Astrocyte (in vitro differentiated cells and primary cell): ENCODE results near the gene ARL15. TPM values are rescaled to one million over a fixed set of nuclear protein-coding genes. Genes with fewer than 3 reads are reported as not detected.

Source experiments
- DNase-seq: peaks from one replicate; pipeline ENCODE4 v3.0.0-alpha.2; 2010; ENCODE audit warnings: low read depth
- FAIRE-seq: peaks from 2 replicates; lab custom pipeline; 2011; peaks lifted over from hg19 to GRCh38; lab: Jason Lieb, UNC
- H2AFZ ChIP-seq: 2 replicates; pipeline ENCODE4 v1.6.0; 2012; ENCODE audit warnings: low read depth, low read length, inconsistent platforms
- H3K27ac ChIP-seq: 2 replicates; pipeline ENCODE4 v1.5.1; 2011; ENCODE audit warnings: low read depth, low read length, inconsistent platforms
- H3K27me3 ChIP-seq: 2 replicates; pipeline ENCODE4 v1.6.0; 2011; ENCODE audit warnings: low read length, inconsistent platforms; ENCODE audit not compliant: insufficient read depth
- H3K36me3 ChIP-seq: 2 replicates; pipeline ENCODE4 v1.5.1; 2011; ENCODE audit warnings: low read length, inconsistent platforms; ENCODE audit not compliant: insufficient read depth
- H3K4me1 ChIP-seq: 2 replicates; pipeline ENCODE4 v1.5.1; 2011; ENCODE audit warnings: low read length, inconsistent platforms; ENCODE audit not compliant: insufficient read depth
- H3K4me2 ChIP-seq: 2 replicates; pipeline ENCODE4 v1.6.0; 2012; ENCODE audit warnings: low read length, inconsistent platforms
- H3K4me3 ChIP-seq: 2 replicates; pipeline ENCODE4 v1.5.1; 2011; ENCODE audit warnings: low read depth, mild to moderate bottlenecking, low read length, inconsistent platforms; ENCODE audit not compliant: insufficient read depth
- H3K79me2 ChIP-seq: 2 replicates; pipeline ENCODE4 v1.6.0; 2012; ENCODE audit warnings: mild to moderate bottlenecking, low read length, inconsistent platforms; ENCODE audit not compliant: insufficient read depth
- H3K9ac ChIP-seq: 2 replicates; pipeline ENCODE4 v1.6.0; 2012; ENCODE audit warnings: mild to moderate bottlenecking, low read length, inconsistent platforms
- H3K9me3 ChIP-seq: 2 replicates; pipeline ENCODE4 v1.5.1; 2012; ENCODE audit warnings: low read depth, mild to moderate bottlenecking, low read length, inconsistent platforms; ENCODE audit not compliant: insufficient read depth
- H4K20me1 ChIP-seq: 2 replicates; pipeline ENCODE4 v1.6.0; 2012; ENCODE audit warnings: low read length, inconsistent platforms; ENCODE audit not compliant: insufficient read depth
- H3K27ac Mint-ChIP-seq: one replicate; pipeline ENCODE4 v1.8.0; 2021; ENCODE audit warnings: mild to moderate bottlenecking, mixed read lengths; ENCODE audit not compliant: unreplicated experiment
- H3K27me3 Mint-ChIP-seq: one replicate; pipeline ENCODE4 v1.8.0; 2021; ENCODE audit warnings: low read depth, mixed read lengths; ENCODE audit not compliant: unreplicated experiment
- H3K36me3 Mint-ChIP-seq: one replicate; pipeline ENCODE4 v1.8.0; 2021; ENCODE audit warnings: low read depth, mixed read lengths; ENCODE audit not compliant: unreplicated experiment
- H3K4me1 Mint-ChIP-seq: one replicate; pipeline ENCODE4 v1.8.0; 2021; ENCODE audit warnings: low read depth, mixed read lengths; ENCODE audit not compliant: unreplicated experiment
- H3K4me3 Mint-ChIP-seq: one replicate; pipeline ENCODE4 v1.8.0; 2021; ENCODE audit warnings: mild to moderate bottlenecking, moderate library complexity, mixed read lengths; ENCODE audit not compliant: unreplicated experiment
- H3K9me3 Mint-ChIP-seq: one replicate; pipeline ENCODE4 v1.8.0; 2021; ENCODE audit warnings: mild to moderate bottlenecking, mixed read lengths; ENCODE audit not compliant: unreplicated experiment
- EZH2 ChIP-seq: IDR thresholded peaks from 2 replicates; pipeline ENCODE4 v1.6.1; 2012; ENCODE audit warnings: mild to moderate bottlenecking, low read length, inconsistent platforms; ENCODE audit not compliant: insufficient read depth
- total RNA-seq: library from RNA; stranded (reverse); gene quantifications from 2 replicates; pipeline ENCODE4 v1.2.1, GENCODE V29; 2021
- TF ChIP-seq, protein P1 (sequence below): IDR thresholded peaks from 2 replicates; pipeline ENCODE4 v1.5.1; 2011; ENCODE audit warnings: low read depth, mild to moderate bottlenecking, inconsistent platforms, low read length, moderate library complexity; ENCODE audit not compliant: insufficient read depth

Gene ARL15
- total RNA-seq, 1 donor from 2014 or later = 29.1 TPM

DNA sequence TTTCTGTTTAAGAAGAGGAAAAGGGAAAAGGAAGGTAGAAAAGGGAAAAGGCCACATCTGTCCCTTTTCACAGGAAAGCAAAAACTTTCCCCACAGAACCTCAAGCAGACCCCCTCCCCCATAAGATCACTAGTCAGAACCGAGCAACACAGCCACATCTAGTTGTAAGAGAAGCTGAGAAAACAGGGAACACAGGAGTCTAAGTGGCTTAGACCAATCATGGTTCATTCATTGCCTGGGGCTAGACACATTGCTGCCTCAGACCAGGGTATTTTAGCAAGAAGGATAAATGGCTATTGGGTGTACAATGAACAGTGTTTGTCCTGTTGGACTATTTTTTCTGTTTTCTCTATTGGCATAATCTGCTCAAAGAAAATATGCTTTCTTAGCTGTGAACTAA, 98.0 kb downstream of the ARL15 start:
- H3K4me3 ChIP-seq = no peak overlapping the region
- FAIRE-seq (no peak), DNase-seq (no peak)
- Mint-ChIP-seq H3K4me1 (peaks cover 49% of the 10 kb centered on the region), H3K4me3 (no peak overlapping the region), H3K27me3 (no peaks in the 10 kb centered on the region), H3K36me3 (no peaks in the 10 kb centered on the region), H3K27ac (no peak overlapping the region), H3K9me3 (no peaks in the 10 kb centered on the region)
- TF ChIP-seq, protein P1, sequence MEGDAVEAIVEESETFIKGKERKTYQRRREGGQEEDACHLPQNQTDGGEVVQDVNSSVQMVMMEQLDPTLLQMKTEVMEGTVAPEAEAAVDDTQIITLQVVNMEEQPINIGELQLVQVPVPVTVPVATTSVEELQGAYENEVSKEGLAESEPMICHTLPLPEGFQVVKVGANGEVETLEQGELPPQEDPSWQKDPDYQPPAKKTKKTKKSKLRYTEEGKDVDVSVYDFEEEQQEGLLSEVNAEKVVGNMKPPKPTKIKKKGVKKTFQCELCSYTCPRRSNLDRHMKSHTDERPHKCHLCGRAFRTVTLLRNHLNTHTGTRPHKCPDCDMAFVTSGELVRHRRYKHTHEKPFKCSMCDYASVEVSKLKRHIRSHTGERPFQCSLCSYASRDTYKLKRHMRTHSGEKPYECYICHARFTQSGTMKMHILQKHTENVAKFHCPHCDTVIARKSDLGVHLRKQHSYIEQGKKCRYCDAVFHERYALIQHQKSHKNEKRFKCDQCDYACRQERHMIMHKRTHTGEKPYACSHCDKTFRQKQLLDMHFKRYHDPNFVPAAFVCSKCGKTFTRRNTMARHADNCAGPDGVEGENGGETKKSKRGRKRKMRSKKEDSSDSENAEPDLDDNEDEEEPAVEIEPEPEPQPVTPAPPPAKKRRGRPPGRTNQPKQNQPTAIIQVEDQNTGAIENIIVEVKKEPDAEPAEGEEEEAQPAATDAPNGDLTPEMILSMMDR = no peak
- TF ChIP-seq EZH2 = no peak
- H3K27me3 ChIP-seq = no peaks in the 10 kb centered on the region
- H3K27ac ChIP-seq = no peak overlapping the region
- no peaks in the 10 kb centered on the region for H3K9me3 ChIP-seq
- peaks cover 3% of the 10 kb centered on the region for H3K79me2 ChIP-seq
- H3K4me2 ChIP-seq = no peak overlapping the region
- no peak overlapping the region for H2AFZ ChIP-seq
- H3K36me3 ChIP-seq = no peaks in the 10 kb centered on the region
- no peaks in the 10 kb centered on the region for H4K20me1 ChIP-seq
- no peak overlapping the region for H3K9ac ChIP-seq
- peaks cover 3% of the 10 kb centered on the region for H3K4me1 ChIP-seq

DNA sequence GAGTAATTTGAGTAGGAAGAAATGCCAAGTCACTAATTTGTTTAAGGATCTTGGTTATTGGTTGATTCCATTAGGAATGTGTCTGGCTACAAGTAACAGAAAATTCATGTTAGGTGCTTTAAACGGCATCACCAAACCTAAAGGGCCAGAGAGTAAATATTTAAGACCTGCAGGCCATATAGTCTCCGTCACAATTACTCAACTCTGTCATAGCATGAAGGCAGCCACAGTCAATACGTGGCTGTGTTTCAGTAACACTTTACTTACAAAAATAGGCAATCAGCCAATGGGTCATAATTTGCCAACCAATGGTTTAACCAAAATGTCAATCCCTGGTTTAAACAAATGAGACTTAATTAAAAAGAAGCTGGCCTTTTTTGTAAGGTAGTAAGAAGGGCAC, 98.5 kb downstream of the ARL15 start:
- H2AFZ ChIP-seq = no peak overlapping the region
- H3K9me3 ChIP-seq = no peaks in the 10 kb centered on the region
- no peak overlapping the region for H3K4me3 Mint-ChIP-seq
- no peaks in the 10 kb centered on the region for H3K27me3 Mint-ChIP-seq
- no peak overlapping the region for H3K27ac ChIP-seq
- peaks cover 3% of the 10 kb centered on the region for H3K4me1 ChIP-seq
- DNase-seq (no peak), FAIRE-seq (peak; percentile 54)
- no peak overlapping the region for H3K27ac Mint-ChIP-seq
- H3K4me2 ChIP-seq = no peak overlapping the region
- H3K36me3 Mint-ChIP-seq = no peaks in the 10 kb centered on the region
- no peak for TF ChIP-seq EZH2
- TF ChIP-seq, protein P1 = no peak
- H3K36me3 ChIP-seq = no peaks in the 10 kb centered on the region
- no peak overlapping the region for H3K9ac ChIP-seq
- no peaks in the 10 kb centered on the region for H4K20me1 ChIP-seq
- no peaks in the 10 kb centered on the region for H3K9me3 Mint-ChIP-seq
- H3K79me2 ChIP-seq = peaks cover 3% of the 10 kb centered on the region
- peaks cover 53% of the 10 kb centered on the region for H3K4me1 Mint-ChIP-seq
- no peak overlapping the region for H3K4me3 ChIP-seq
- H3K27me3 ChIP-seq = no peaks in the 10 kb centered on the region

DNA sequence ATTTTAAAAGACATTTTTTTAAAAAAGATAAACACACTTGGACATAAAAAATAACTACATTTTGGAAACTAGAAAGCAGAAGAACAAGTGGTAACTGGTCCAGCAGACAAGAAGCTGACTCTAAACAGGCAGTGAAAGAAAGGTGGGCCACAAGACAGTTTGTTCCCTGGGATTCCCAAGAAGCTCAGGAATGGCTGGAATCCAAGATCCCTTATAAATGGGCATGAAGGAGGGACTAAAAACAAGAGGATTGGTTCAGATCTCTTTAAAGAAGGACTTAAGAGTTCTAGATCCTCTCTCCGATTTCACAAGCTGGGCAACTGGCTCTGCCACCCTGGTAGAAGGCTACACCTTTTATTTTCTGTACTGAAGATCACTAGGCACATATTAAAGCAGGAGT, 102.8 kb downstream of the ARL15 start:
- peak overlapping the region; percentile 70 for H3K27ac Mint-ChIP-seq
- TF ChIP-seq, protein P1 = no peak
- no peak for TF ChIP-seq EZH2
- H3K27me3 Mint-ChIP-seq = no peaks in the 10 kb centered on the region
- no peak overlapping the region for H3K4me3 Mint-ChIP-seq
- Histone ChIP-seq H3K9me3 (no peaks in the 10 kb centered on the region), H3K4me1 (peaks cover 3% of the 10 kb centered on the region), H2AFZ (no peak overlapping the region), H3K27me3 (no peaks in the 10 kb centered on the region), H3K79me2 (peaks cover 3% of the 10 kb centered on the region), H3K4me2 (no peak overlapping the region), H3K36me3 (no peaks in the 10 kb centered on the region), H3K27ac (no peak overlapping the region), H3K4me3 (no peak overlapping the region), H4K20me1 (no peaks in the 10 kb centered on the region), H3K9ac (no peak overlapping the region)
- H3K36me3 Mint-ChIP-seq = no peaks in the 10 kb centered on the region
- no peak for FAIRE-seq
- DNase-seq = no peak
- H3K4me1 Mint-ChIP-seq = peaks cover 30% of the 10 kb centered on the region
- peaks cover 4% of the 10 kb centered on the region for H3K9me3 Mint-ChIP-seq
